GM15510 (cell line): ENCODE measurements around the gene C19orf85.

Experiments
- POLR2A ChIP-seq: IDR thresholded peaks from 3 replicates; pipeline ENCODE4 v1.6.1; 2011; ENCODE audit warnings: borderline replicate concordance; ENCODE audit not compliant: insufficient read length; ENCODE audit errors: extremely low read depth

The C19orf85 gene

GRCh38 chr19:55426042-55426441 is 38.5 kb downstream of the C19orf85 start:
- TF ChIP-seq POLR2A, result no peak

DNA sequence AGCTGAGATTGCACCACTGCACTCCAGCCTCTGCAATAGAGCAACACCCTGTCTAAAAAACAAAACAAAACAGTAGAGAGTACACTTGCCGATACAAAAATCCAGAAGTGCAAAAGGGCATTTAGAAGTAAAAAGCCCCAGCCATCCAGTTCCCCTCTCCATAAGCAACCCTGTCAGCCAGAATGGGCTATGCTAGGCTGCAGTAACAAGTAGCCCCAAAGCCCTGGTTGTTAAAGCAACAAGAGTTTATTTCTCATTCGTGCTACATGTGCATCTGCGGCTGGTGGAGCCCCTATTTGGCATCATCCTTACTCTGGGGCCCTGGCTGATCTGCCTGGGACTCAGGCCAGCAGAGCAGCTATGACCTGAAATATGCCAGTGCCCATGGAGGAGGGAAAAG is 40.0 kb downstream of the C19orf85 start:
- TF ChIP-seq POLR2A, result no peak

DNA sequence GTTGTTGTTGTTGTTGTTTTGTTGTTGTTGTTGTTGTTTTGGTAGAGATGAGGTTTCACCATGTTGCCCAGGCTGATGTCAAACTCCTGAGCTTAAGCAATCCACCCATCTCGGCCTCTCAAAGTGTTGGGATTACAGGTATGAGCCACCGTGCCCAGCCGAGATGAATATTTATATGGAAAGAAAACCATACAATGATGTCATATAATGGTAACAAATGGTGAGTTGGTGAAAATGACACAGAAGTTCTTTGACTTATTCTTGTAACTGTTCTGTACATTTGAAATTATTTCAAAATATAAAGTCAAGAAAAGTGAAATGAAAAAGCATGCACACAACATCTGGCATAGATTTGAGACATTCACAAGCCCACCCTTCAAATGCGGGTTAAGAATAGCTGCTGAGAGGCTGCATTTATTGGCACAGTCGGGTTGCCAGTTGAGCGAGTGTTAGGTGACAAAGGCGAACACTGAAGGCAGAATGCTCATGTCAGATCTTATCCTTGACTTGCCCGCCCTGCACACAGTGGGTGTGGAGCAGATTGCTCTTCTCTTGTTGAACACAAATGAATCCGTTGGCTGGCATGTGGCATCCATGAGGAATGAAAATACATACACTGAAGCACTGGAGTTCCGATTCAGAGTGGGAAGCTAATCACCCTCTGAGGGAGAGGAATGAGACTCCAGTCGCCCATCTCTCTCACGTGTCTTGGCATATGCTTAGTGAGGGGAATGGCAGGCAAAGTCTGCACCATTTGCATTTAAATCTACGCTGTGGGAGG is 41.1 kb downstream of the C19orf85 start:
- TF ChIP-seq POLR2A, result no peak

DNA sequence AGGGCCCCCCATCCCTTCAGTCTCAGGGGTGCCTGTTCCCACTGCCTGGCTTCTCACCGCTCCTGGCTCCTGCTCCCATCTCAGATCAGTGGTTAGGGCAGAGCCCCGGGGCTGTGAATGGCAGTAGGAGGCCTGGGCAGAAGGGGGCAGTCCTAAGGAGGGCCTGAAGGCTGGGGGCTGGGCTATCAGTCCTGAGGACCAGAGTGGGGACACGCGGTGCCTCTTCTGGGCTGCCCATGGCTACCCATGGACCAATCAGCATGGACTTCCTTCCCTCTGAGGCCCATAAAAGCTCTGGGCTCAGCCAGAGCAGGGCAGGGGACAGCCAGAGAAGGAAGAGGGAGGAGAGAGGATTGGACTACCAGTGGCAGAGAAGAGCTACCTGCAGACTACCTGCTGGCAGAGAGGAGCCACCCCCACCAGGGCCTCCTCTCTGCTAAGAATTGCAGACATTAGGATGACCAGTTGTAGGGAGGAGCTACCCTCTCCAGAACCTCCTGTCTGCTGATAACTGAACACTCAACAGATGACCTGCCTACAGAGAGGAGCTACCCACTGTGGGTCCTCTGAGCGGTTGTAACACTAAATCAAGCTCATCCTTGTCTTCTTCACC is 44.8 kb downstream of the C19orf85 start:
- no peak for TF ChIP-seq POLR2A

GRCh38 chr19:55419103-55419502 is 45.4 kb downstream of the C19orf85 start:
- TF ChIP-seq POLR2A, result no peak

DNA sequence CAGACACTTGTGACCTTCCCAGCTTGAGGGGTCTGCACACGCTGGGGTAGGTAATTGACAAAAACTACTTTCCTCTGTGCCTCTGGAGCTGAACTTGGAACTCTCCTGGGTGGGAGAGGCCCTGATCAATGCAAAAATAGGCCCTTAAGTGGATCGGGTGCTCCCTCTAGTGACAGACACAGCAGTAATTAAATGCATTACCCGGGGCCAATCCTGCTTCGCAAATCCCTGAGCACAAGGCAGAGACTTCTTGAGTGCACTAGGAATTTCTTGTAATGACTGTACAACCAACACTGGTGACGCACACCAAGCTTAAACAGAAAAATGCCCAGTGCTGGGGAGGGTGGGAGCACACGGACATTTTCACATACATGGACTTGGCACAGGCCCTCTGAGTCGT is 46.4 kb downstream of the C19orf85 start:
- no peak for TF ChIP-seq POLR2A
